Left lobe of liver (tissue), 2 donors: ENCODE results near the gene PRR13. TPM values are rescaled to one million over a fixed set of nuclear protein-coding genes. Genes with fewer than 3 reads are reported as not detected.
"Not testable (repeated sequence)": the region's sequence is repeated elsewhere in the genome, so short reads cannot be mapped to it uniquely, and the experiment has no call there.

ENCODE experiments used
- ATAC-seq: fragments of 200-7000 bp; cut with Tn5 transposase; one replicate; pipeline ENCODE4 v1.9.1; 2020; ENCODE audit warnings: mild to moderate bottlenecking, moderate library complexity
- DNase-seq: peaks from one replicate; pipeline ENCODE4 v3.0.0-alpha.2; 2020; ENCODE audit warnings: low spot score
- total RNA-seq: library from RNA; stranded (reverse); gene quantifications from one replicate; pipeline ENCODE4 v1.2.1, GENCODE V29; 2021
- donor health status: DM: no; HTN: no; CAD: no; lungs with moderate emphysema.
- donor health status: DM: no; HTN: yes; CAD: no.

The PRR13 gene
- total RNA-seq, 1 donor from 2014 or later, result 69.9 TPM

DNA sequence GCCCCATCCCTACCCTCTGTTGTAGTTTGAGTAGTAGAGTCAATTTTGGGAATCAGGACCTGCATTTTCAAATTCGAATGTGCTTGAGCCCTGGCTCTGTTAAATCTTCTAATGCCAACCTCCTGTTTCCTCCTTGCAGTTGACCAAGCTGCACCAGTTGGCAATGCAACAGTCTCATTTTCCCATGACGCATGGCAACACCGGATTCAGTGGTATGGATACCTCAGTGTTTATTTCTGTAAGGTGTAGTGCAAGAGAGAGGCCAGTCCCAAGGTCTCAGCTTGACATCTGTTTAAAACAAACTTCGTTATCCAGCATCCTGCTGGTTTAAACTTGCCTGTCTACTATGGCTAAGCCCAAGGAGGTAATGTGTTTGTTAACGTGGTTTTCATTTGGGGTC is 25.5 kb downstream of the PRR13 start:
- DNase-seq (no peak), ATAC-seq (no peak)

DNA sequence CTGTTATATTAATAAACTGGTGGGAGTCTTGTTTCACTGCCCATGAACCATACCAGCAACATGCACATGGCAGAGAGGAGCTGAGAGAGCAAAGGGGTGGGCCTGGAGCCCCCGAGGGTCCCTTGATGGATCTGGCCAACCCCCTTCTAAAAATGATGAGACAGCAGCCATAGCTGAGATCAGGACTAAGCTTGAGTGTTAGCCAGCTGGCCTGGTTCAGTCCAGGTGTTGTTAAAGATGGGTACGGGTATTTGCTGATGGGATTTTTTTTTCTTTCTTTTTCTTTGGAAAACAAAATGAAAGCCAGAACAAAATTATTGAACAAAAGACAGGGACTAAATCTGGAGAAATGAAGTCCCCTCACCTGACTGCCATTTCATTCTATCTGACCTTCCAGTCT is 26.3 kb downstream of the PRR13 start:
- no peak for ATAC-seq
- no peak for DNase-seq

GRCh38 chr12:53468282-53468681 is 26.7 kb downstream of the PRR13 start:
- ATAC-seq (no peak), DNase-seq (no peak)

DNA sequence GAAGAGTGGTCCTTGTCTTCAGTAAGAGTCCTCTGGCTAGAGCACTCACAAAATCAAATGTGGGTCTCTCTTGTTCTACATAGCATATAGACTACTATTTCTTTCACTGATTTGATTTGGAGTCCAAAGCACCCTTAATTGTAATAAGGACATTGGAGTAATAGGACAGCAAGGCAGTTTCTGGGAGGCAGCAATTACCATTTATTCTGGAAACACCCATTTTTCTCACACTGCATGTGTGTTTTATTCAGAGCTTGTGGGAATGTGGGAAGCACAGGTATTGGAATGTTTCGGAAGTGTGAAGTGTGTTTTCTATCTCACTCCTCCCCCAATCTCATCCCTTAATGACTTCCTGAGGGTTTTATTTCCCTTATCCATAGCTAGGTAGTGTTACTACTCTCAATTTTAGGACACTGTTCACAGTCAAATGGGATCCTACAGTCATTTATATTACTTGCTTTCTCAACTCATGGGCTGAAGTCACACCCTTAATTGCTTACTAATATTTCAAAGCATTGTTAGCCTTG is 30.6 kb downstream of the PRR13 start:
- no peak for ATAC-seq

GRCh38 chr12:53474077-53474476 is 32.5 kb downstream of the PRR13 start:
- no peak for ATAC-seq
- DNase-seq, result no peak

More for the DNA sequence above, 30.6 kb downstream of the PRR13 start:
- no peak for DNase-seq

GRCh38 chr12:53474819-53475218 is 33.3 kb downstream of the PRR13 start:
- ATAC-seq, result no peak
- no peak for DNase-seq

DNA sequence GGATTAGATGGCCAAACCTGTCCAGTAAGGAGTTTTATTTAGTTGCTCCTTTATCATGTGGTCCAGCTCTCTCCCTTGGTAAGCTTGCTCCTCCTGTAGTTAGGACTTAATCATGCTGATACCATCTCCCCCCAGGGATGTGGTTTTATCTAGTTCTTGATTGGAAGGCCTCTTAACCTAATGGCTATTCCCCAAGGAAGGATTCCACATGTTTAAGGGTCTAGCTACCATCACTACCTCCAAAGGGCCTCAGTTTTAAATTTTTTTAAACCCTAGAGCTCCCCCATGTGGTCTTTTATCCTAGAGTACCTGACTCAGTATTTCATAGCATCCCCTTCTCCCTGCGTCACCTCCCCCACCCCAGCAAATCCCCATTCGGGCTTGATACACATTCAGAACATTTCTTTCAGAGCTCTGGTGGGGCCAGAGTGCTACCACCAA is 35.3 kb downstream of the PRR13 start:
- peak; percentile 31 for ATAC-seq
- no peak for DNase-seq

DNA sequence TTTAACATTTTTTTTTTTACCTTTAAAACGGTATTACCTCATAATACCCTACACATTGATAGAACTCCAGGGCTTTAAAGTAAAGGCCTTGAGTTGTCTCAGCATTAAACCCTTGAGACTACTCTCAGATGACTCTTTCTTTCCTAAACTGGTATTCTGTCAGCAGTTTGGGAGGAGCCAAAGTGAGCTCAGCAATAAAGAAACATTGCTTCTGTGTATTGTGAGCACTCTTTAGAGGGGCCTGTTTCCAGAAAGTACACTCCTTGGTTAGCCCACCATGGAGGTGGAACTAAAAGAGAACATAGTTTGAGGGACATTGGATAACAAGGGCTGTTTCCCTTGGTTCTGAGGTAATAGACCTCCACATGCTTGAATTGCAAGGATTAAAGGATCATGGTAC is 37.3 kb downstream of the PRR13 start:
- ATAC-seq, result no peak
- no peak for DNase-seq

DNA sequence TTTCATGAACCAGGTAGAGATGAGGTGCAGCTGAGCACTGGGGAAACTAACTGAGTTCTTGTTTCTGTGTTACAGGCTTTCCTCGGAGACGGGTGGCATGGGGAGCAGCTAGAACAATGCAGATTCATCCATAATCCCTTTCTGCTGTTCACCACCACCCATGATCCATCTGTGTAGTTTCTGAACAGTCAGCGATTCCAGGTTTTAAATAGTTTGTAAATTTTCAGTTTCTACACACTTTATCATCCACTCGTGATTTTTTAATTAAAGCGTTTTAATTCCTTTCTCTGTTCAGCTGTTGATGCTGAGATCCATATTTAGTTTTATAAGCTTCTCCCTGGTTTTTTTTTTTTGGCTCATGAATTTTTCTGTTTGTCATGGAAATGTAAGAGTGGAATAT is 37.8 kb downstream of the PRR13 start:
- DNase-seq, result no peak
- no peak for ATAC-seq

DNA sequence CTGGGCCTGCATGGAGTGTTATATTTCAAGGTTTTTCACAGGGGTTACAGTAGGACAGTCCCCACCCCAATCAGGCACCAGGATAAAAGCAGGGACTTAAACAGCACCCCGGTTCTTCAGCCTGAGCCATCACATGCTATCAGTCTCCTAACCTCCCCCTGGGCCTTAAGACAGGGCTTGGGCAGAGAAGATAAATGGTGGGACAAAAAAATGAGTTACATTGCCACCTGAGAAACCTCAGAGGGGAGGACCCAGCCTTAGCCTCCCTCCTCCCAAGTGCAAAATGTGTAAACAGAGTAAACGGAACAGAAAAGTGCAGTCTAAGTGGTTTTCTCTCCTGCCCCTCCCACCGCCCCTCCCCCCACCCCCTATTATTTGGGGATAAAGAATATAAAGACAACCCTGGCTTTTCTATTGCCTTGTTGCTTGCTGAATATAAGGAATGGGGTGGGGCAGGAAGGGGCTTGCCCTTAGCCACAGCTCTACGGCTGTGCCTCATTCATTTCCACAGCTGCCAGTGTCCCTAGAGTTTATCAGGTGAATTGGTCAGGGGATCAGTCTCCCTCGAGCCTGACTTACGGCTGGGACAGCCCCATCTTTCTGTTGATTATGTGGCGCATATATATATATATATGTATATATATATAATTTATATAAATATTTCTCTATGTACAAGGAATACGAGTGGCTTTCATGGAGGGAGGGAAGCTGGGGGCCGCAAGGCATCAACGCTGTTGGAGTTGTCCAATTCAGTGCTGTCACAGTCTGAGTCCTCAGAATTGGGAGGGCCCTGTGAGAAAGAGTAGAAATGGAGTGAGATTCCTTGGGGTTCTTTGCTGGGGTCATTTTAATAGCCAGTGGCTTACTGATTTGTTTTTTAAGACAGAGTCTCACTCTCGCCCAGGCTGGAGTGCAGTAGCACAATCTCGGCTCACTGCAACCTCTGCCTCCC is 39.2 kb downstream of the PRR13 start:
- no peak for ATAC-seq
- DNase-seq, result no peak

DNA sequence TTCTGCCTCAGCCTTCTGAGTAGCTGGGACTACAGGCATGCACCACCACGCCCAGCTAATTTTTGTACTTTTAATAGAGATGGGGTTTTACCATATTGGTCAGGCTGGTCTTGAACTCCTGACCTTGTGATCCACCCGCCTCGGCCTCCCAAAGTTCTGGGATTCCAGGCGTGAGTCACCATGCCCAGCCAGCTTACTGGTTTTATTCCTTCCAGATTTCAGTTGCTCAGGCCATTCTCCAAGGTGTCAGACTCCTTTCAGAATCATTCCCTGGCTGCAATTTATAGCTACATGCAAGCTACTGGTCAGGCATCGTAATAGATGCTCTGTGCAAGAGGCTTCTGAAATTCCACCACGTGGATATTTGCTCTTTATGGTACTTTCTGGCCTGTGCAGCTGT is 39.9 kb downstream of the PRR13 start:
- ATAC-seq, DNase-seq: not testable (repeated sequence)

DNA sequence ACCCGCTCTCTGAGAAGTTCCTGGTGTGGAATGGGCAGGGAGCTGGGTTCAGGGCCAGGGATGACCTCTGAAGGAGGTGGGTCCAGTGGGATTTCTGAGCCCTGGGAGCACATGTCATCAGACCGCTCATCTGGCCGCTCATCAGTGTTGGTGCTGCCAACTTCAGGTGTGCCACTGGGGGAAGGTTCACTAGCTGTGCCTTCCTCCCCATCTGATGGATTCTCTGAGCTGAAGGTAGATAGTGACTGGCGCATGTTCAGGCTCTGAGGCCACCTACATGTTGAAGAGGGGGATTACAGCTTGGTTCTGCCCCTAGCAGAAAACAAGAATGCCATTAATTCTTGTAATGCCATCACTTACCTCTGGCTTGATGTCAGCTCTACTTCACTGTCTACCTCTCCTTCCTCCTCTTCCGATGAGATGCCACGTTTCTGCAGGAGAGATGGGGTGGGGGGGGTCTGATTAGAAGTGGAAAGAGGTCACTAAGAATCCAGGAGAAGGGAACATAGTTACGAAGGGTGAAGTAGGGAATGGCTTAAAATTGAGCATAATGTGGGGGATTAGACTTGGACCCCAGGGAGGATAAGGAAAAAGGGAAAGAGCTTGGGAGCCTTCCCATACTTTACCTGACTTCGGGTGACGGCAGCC is 40.5 kb downstream of the PRR13 start:
- no peak for DNase-seq
- no peak for ATAC-seq

DNA sequence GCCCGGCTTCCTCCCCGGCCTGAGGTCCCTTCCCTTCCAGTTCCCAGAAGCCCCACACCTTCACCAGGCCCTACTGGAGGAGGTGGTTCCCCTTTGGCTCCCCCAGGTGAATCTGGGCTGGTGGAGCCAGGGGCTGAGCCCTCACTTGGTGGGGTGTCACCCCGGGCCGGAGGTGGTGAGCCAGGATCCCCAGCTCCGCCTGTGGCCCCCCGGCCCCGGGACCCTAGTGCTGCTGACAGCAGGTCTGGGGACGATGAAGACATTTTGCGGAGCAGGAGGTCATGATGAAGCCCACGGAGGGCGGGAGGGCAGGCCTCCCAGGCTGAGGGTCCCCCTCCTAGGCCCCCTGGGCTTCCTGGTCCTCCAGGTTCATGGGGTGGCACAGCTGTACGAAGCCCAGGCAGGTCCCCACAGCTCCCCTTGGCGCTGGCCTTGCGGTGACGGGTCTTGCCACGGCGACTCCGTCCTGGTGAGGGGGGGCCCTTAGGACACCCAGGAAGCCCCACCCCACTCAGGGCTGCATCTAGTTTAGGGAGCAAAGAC is 41.2 kb downstream of the PRR13 start:
- ATAC-seq (peak; percentile 2), DNase-seq (no peak)

DNA sequence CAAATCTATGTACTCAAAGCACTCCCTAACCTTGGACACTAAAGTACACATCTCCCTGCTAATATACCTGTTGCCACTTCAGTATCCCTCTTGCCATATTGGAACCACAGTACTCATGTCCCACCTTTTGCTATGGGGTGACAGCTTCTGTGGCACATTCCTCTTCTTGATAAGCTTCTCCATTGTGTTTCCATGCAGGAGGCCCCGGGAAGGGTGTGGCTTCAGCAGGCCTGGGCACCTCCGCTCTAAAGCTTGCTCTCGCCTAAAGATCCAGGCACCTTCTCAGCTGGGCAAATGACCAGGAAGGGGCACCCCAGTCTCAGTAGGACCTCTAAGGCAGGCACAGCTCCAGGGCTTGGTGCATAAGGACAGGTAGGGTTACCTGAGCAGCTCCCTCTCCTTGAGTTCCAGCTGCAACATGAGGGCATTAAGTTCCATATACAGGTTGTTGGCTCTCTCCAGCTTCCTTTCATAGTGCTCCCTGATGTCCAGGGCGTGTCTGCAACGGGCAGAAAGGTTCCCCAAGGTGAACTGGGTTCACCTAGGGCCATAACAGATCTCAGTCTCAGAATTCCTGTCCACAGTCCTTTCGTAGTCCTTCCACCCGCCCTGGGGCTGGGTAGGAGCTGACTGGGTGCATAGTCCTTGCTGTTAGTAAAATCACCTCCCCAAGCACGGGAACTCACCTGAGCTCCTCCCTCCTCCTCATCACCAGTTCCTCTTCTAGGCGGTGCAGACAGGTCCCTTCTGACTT is 41.9 kb downstream of the PRR13 start:
- no peak for DNase-seq

DNA sequence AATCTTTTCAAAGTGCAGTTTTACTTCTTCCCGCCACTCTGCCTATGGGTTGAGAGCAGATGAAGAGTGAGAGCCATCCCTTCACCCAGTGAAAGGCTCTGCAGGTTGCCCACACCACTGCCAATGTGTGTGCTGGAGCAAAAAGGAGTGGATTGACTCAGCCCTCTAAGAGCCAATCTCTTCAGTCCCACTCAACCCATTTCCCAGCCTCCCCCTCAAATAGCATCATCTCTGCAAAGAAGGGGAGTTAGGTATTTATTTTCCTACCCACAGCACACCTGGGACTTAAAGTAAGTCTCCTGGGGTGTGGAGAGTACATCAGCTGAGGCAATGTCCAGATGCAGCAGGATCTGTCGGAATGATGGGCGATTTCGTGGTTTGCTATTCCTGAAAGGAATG is 42.4 kb downstream of the PRR13 start:
- ATAC-seq (no peak), DNase-seq (no peak)

More for the DNA sequence above, 41.9 kb downstream of the PRR13 start:
- peak; percentile 4 for ATAC-seq

DNA sequence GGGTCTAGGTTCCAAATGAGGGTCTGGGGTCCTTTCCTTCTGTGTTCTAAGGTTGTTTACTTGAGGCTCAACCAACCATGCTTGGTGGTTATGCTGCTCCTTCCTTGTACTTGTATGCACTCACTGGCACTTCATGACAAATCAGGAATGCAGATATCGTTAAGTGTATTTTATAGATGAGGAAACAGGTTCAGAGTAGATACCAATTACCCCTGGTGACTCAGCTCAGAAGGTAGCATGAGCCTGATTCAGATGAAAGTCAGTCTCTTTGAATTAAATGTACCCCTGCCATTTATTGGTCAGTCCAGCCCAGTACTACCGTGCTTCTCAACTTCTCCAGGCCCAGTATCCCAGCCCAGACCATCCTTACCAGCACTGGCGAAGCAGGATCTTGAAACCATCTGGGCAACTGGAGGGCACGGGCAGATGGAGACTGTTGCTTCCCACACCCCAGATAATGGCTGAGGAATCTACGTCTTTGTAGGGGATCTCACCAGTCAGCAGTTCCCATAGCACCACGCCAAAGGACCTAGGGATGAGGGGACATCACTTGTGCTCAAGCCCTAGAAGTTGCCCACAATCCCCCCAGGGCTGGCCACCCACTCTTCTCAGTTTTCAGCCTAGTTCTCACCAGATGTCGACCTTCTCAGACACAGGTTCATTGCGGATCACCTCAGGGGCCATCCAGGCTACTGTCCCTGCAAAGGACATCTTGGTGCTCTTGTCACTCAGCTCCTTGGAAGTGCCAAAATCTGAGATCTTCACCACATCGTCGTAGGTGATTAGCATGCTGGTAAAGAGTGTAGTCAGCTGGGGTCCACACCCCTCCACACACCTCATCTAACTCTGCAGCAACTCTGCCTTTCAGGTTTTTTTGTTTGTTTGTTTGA is 43.4 kb downstream of the PRR13 start:
- DNase-seq (no peak), ATAC-seq (no peak)

DNA sequence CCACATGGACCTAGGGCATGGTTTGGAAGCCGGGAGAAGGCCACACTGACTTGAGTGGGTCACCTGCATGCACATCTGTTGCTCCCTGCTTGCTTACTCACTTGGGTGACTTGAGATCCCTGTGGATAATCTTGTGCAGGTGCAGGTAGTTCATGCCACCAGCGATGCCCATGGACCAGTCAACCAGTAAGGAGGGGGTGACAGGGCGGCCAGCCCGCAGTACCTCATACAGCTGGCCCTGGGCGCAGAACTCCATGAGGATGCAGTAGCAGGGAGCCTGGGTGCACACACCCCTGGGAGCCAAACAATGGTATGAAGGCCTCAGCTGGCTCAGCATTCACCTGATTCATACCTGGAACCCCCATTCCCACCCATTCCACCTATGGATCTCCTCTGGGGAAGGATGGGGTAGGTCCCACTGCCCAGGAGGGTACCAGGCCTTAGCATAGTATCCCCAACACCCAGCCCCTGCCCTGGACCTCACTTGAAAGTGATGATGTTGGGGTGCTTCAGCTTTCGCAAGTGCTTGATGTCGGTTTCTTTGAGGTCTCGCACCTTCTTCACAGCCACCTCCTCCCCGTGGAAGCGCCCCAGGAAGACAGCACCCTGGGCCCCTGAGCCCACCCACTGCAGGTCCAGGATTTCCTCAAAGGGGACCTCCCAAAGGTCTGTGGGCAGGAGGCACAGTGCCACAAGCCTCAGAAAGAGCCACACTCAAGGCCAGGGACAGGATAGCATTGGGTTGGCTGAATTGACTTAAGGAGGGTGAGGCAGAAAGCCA is 44.6 kb downstream of the PRR13 start:
- DNase-seq, result no peak

DNA sequence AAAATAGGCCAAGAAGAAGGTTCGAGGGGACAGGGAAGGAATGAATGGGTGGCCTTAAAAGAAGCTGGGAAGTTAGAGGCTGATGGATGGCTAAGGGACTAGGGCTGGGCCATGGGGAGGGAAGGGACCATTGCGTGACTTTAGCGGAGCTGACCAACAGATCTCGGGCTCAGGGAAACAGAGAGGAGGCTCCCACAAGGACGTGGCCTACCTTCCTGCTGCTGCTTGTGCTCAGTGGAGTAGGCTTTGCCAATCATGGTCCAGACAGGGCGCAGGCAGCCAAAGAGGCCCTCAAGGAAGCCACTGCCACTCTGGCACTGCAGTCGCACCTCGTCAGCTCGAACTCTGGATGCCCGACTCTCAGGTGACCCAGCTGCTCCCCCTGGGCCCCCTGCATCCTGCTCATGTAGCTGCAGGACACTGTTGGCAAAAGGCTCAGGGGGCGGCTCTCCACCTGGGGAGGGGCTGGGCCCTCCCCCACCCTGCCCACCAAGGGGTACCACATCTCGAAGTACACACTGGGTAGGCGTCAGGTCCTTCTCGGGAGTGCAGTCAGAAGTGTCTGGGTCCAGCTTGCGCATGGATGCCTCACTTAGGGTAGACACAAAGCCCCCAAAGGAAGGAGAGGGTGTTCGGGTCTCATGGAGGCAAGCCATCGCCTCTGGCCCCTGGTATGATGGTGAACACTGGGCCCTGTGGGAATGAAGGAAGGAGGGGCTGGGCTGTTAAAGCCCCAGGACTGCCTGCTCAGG is 45.4 kb downstream of the PRR13 start:
- peak; percentile 4 for ATAC-seq
- no peak for DNase-seq

More for the DNA sequence above, 44.6 kb downstream of the PRR13 start:
- peak; percentile 3 for ATAC-seq
